WTC11 (cell line): Measurements from ENCODE around the gene TBC1D22B.

Experiments
- GRHL2 ChIP-seq: fragments of 250-450 bp; sonication (Bioruptor Pico); IDR thresholded peaks from 2 replicates; pipeline ENCODE4 v1.8.0; 2022; ENCODE audit warnings: mild to moderate bottlenecking, moderate library complexity; ENCODE audit not compliant: insufficient replicate concordance, severe bottlenecking
- MYBL2 ChIP-seq: sonication (generic); formaldehyde crosslinking; IDR thresholded peaks from 2 replicates; pipeline ENCODE4 v1.8.1; 2023; ENCODE audit warnings: mild to moderate bottlenecking, moderate library complexity, missing genetic modification reagents
- NFE2L1 ChIP-seq: sonication (generic); formaldehyde crosslinking; IDR thresholded peaks from 2 replicates; pipeline ENCODE4 v1.8.1; 2023; ENCODE audit warnings: missing genetic modification reagents
- RORB ChIP-seq: fragments of 250-450 bp; sonication (Bioruptor Pico); IDR thresholded peaks from 2 replicates; pipeline ENCODE4 v1.9.0; 2021; ENCODE audit warnings: mild to moderate bottlenecking
- TF ChIP-seq, protein P1 (sequence below): sonication (generic); formaldehyde crosslinking; IDR thresholded peaks from 2 replicates; pipeline ENCODE4 v1.8.0; 2022; ENCODE audit warnings: mild to moderate bottlenecking, missing genetic modification reagents
- TF ChIP-seq, protein P2 (sequence below): fragments of 200-600 bp; IDR thresholded peaks from 2 replicates; pipeline ENCODE4 v1.8.0; 2022; ENCODE audit warnings: antibody characterized with exemption
- TF ChIP-seq, protein P3 (sequence below): sonication (generic); formaldehyde crosslinking; IDR thresholded peaks from 2 replicates; pipeline ENCODE4 v1.8.1; 2022; ENCODE audit warnings: low read depth, missing genetic modification reagents, borderline replicate concordance
- TF ChIP-seq, protein P4 (sequence below): sonication (generic); formaldehyde crosslinking; IDR thresholded peaks from 2 replicates; pipeline ENCODE4 v1.8.0; 2022; ENCODE audit warnings: missing genetic modification reagents
- TF ChIP-seq, protein P5 (sequence below): sonication (generic); formaldehyde crosslinking; IDR thresholded peaks from 2 replicates; pipeline ENCODE4 v1.8.1; 2022; ENCODE audit warnings: mild to moderate bottlenecking, moderate library complexity, missing genetic modification reagents
- TF ChIP-seq, protein P6 (sequence below): sonication (generic); formaldehyde crosslinking; IDR thresholded peaks from 2 replicates; pipeline ENCODE4 v1.8.1; 2022; ENCODE audit warnings: missing genetic modification reagents, borderline replicate concordance

DNA sequence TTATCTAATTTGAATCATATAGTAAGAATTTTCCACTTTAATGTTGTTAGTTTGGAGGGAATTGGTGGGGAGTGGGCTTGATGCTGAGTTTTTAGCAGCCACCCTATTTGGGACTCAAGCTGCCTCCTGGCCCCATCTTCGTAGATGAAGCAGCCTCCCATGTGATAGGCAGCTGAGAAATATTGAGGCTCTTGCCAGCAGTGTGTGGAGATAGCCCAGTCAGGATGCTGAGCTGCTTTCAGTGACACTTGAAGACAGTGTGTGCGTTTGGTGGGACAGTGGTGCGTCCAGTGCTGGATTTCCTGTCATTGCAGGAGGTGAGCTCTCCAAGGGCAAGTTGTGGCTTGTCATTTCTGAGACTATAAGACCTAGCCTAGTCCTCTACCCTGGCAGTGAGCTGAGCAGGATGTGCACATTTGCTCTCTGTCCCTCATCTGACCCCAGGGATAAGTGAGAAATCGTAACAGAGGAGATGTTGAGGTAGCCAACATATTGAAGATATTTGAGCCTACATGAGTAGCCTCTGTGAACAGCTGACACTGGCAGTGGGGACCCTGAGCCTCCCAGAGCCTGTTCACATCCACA is 48.4 kb downstream of the TBC1D22B start:
- TF ChIP-seq GRHL2 (CRISPR knock-in tag) (no peak), NFE2L1 (CRISPR knock-in tag) (no peak), RORB (no peak), MYBL2 (CRISPR knock-in tag) (no peak)
- TF ChIP-seq, protein P1, sequence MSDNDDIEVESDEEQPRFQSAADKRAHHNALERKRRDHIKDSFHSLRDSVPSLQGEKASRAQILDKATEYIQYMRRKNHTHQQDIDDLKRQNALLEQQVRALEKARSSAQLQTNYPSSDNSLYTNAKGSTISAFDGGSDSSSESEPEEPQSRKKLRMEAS: no peak
- TF ChIP-seq, protein P2, sequence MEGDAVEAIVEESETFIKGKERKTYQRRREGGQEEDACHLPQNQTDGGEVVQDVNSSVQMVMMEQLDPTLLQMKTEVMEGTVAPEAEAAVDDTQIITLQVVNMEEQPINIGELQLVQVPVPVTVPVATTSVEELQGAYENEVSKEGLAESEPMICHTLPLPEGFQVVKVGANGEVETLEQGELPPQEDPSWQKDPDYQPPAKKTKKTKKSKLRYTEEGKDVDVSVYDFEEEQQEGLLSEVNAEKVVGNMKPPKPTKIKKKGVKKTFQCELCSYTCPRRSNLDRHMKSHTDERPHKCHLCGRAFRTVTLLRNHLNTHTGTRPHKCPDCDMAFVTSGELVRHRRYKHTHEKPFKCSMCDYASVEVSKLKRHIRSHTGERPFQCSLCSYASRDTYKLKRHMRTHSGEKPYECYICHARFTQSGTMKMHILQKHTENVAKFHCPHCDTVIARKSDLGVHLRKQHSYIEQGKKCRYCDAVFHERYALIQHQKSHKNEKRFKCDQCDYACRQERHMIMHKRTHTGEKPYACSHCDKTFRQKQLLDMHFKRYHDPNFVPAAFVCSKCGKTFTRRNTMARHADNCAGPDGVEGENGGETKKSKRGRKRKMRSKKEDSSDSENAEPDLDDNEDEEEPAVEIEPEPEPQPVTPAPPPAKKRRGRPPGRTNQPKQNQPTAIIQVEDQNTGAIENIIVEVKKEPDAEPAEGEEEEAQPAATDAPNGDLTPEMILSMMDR: no peak
- TF ChIP-seq, protein P3, sequence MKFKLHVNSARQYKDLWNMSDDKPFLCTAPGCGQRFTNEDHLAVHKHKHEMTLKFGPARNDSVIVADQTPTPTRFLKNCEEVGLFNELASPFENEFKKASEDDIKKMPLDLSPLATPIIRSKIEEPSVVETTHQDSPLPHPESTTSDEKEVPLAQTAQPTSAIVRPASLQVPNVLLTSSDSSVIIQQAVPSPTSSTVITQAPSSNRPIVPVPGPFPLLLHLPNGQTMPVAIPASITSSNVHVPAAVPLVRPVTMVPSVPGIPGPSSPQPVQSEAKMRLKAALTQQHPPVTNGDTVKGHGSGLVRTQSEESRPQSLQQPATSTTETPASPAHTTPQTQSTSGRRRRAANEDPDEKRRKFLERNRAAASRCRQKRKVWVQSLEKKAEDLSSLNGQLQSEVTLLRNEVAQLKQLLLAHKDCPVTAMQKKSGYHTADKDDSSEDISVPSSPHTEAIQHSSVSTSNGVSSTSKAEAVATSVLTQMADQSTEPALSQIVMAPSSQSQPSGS (CRISPR knock-in tag): no peak
- TF ChIP-seq, protein P4, sequence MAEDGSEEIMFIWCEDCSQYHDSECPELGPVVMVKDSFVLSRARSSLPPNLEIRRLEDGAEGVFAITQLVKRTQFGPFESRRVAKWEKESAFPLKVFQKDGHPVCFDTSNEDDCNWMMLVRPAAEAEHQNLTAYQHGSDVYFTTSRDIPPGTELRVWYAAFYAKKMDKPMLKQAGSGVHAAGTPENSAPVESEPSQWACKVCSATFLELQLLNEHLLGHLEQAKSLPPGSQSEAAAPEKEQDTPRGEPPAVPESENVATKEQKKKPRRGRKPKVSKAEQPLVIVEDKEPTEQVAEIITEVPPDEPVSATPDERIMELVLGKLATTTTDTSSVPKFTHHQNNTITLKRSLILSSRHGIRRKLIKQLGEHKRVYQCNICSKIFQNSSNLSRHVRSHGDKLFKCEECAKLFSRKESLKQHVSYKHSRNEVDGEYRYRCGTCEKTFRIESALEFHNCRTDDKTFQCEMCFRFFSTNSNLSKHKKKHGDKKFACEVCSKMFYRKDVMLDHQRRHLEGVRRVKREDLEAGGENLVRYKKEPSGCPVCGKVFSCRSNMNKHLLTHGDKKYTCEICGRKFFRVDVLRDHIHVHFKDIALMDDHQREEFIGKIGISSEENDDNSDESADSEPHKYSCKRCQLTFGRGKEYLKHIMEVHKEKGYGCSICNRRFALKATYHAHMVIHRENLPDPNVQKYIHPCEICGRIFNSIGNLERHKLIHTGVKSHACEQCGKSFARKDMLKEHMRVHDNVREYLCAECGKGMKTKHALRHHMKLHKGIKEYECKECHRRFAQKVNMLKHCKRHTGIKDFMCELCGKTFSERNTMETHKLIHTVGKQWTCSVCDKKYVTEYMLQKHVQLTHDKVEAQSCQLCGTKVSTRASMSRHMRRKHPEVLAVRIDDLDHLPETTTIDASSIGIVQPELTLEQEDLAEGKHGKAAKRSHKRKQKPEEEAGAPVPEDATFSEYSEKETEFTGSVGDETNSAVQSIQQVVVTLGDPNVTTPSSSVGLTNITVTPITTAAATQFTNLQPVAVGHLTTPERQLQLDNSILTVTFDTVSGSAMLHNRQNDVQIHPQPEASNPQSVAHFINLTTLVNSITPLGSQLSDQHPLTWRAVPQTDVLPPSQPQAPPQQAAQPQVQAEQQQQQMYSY (CRISPR knock-in tag): no peak
- TF ChIP-seq, protein P5, sequence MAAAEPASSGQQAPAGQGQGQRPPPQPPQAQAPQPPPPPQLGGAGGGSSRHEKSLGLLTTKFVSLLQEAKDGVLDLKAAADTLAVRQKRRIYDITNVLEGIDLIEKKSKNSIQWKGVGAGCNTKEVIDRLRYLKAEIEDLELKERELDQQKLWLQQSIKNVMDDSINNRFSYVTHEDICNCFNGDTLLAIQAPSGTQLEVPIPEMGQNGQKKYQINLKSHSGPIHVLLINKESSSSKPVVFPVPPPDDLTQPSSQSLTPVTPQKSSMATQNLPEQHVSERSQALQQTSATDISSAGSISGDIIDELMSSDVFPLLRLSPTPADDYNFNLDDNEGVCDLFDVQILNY (CRISPR knock-in tag): no peak
- TF ChIP-seq, protein P6, sequence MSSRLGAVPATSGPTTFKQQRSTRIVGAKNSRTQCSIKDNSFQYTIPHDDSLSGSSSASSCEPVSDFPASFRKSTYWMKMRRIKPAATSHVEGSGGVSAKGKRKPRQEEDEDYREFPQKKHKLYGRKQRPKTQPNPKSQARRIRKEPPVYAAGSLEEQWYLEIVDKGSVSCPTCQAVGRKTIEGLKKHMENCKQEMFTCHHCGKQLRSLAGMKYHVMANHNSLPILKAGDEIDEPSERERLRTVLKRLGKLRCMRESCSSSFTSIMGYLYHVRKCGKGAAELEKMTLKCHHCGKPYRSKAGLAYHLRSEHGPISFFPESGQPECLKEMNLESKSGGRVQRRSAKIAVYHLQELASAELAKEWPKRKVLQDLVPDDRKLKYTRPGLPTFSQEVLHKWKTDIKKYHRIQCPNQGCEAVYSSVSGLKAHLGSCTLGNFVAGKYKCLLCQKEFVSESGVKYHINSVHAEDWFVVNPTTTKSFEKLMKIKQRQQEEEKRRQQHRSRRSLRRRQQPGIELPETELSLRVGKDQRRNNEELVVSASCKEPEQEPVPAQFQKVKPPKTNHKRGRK: no peak
